ENCODE results near the gene STK17B. TPM values are rescaled to one million over a fixed set of nuclear protein-coding genes. Genes with fewer than 3 reads are reported as not detected.

Gene STK17B
- total and polyA plus RNA-seq, 2 of the 8 experiments (the other 6 are each of a cell fraction or from before 2014, with no cell fraction given) = 1.8 to 10.5 TPM

- Histone ChIP-seq H3K14ac (ENCODE audit: insufficient read length) (no peak overlapping the region), H2BK20ac (ENCODE audit: low read length) (no peak overlapping the region), H3K9ac (replicated peaks in 1 of 4; ENCODE audit: extremely low read depth in 1 of 4, low read depth in 3 of 4, low read length in 3 of 4) (no peak overlapping the region), H3K27ac (ENCODE audit: low read depth, low read length) (no peak overlapping the region), H3K4me1 (replicated peaks in 1 of 4; ENCODE audit: control insufficient read depth in 3 of 4, insufficient read depth in 4 of 4, low read length in 3 of 4) (no peaks in the 10 kb centered on the region), H3K27me3 (replicated peaks in 1 of 4; ENCODE audit: control insufficient read depth in 3 of 4, extremely low read depth in 1 of 4, insufficient read depth in 3 of 4, low read length in 3 of 4) (no peaks in the 10 kb centered on the region), H3K23me2 (ENCODE audit: low read depth, low read length) (no peaks in the 10 kb centered on the region), H3K36me3 (ENCODE audit: control insufficient read depth in 2 of 4, insufficient read depth in 4 of 4, low read length in 3 of 4) (peaks cover 0 to 39% (median 10%) of the 10 kb centered on the region in 4 experiments; a peak in 3 of 8 replicates), H3K79me1 (ENCODE audit: low read depth, low read length) (no peaks in the 10 kb centered on the region), H3K4ac (replicated peaks; ENCODE audit: insufficient read length, low read depth, low read length) (no peak overlapping the region), H3K9me3 (ENCODE audit: insufficient read depth in 2 of 2, low read depth in 1 of 2, low read length in 1 of 2) (peaks cover 53 to 57% of the 10 kb centered on the region in 2 experiments), H3K79me2 (ENCODE audit: control insufficient read depth in 1 of 2, insufficient read depth in 2 of 2, low read length in 2 of 2) (no peaks in the 10 kb centered on the region), H3K18ac (ENCODE audit: extremely low read depth, low read length) (no peak overlapping the region), H2BK12ac (ENCODE audit: low read depth, low read length) (no peak overlapping the region), H2AK5ac (ENCODE audit: low read depth, low read length) (no peak overlapping the region), H2BK5ac (ENCODE audit: low read depth, low read length) (no peak overlapping the region), H4K91ac (replicated peaks; ENCODE audit: insufficient read length, low read length) (no peak overlapping the region), H4K20me1 (replicated peaks in 1 of 2; ENCODE audit: control insufficient read depth in 1 of 2, insufficient read depth in 2 of 2, low read length in 2 of 2) (no peaks in the 10 kb centered on the region), H3K23ac (ENCODE audit: insufficient read length) (no peak overlapping the region), H4K8ac (ENCODE audit: extremely low read depth, insufficient read depth, low read length) (no peak overlapping the region), H2BK15ac (ENCODE audit: low read length) (no peak overlapping the region), H3K4me3 (ENCODE audit: extremely low read depth in 1 of 4, insufficient read depth in 2 of 4, low read depth in 3 of 4, low read length in 4 of 4) (no peak overlapping the region), H2BK120ac (replicated peaks; ENCODE audit: low read depth, low read length) (no peak overlapping the region), H3K4me2 (ENCODE audit: insufficient read depth in 1 of 2, low read depth in 2 of 2, low read length in 2 of 2) (no peak overlapping the region), H4K5ac (ENCODE audit: insufficient read length, low read depth, low read length) (no peak overlapping the region), H3K56ac (replicated peaks; ENCODE audit: insufficient read length, low read depth, low read length) (no peak overlapping the region), H2AFZ (ENCODE audit: low read length) (no peak overlapping the region)
- 89% methylated on average over 7 of the region's 7 CpGs; no CpG with 5 or more reads in 1 of the 2 experiments for whole genome bisulfite sequencing, 2 experiments (ENCODE audit: extremely low coverage in 1 of 2, insufficient coverage in 1 of 2, insufficient read length in 1 of 2, insufficient replicate concordance in 2 of 2, low coverage in 1 of 2, low lambda C conversion rate in 2 of 2, missing lambda C conversion rate in 1 of 2)
- TF ChIP-seq RAD21 (IDR thresholded peaks at IDR 0.05 in 1 of 2, conservative IDR thresholded peaks at IDR 0.05 in 1 of 2; ENCODE audit: low read depth in 2 of 2, low read length in 2 of 2) (peak in 1 of 2 experiments; percentile 3; a peak in 1 of 4 replicates), SIN3A (conservative IDR thresholded peaks at IDR 0.05 in 1 of 2, IDR thresholded peaks at IDR 0.05 in 1 of 2; ENCODE audit: low read depth in 1 of 2, low read length in 2 of 2) (no peak), CBX5 (IDR thresholded peaks at IDR 0.05; ENCODE audit: low read depth, low read length) (0 out of 2 replicates have a peak, but pooled peaks have one; percentile 78)
- ChIA-PET POLR2A (ENCODE audit: partially characterized antibody) (no interaction called here), CTCF (ENCODE audit: partially characterized antibody) (interaction anchor here (0.7 to 4.0 kb wide), 7 partner anchors 10 to 961 kb away, joined by 3 to 17 read pairs (median 4); no protein-coding TSS in a partner anchor)
- FAIRE-seq (no peak), DNase-seq (ENCODE audit: low read depth in 1 of 2, low spot score in 2 of 2) (no peak)
These were observed 41.1 kb downstream of the STK17B start for GRCh38 chr2:196130039-196130825.

Measured in H1 (cell line).